ENCODE results near the gene RNF169. TPM values are rescaled to one million over a fixed set of nuclear protein-coding genes. Genes with fewer than 3 reads are reported as not detected.

Gene RNF169
- total RNA-seq, 1 experiment from 2014 or later = 13.0 TPM

GRCh38 chr11:74840486-74840885 lies 91.8 kb downstream of the RNF169 start:
- H3K23me2 ChIP-seq (ENCODE audit: insufficient read length, low read depth, low read length, poor library complexity, severe bottlenecking) = no peaks in the 10 kb centered on the region
- H4K5ac ChIP-seq (ENCODE audit: insufficient read length, low read depth, low read length) = no peak overlapping the region
- no peak overlapping the region for H2AFZ ChIP-seq (ENCODE audit: low read length)
- no peak overlapping the region for H2AK5ac ChIP-seq (ENCODE audit: insufficient read length, low read length)
- Mint-ChIP-seq H3K36me3 (ENCODE audit: insufficient read depth in 1 of 3, low read depth in 3 of 3) (peaks cover 8 to 20% (median 14%) of the 10 kb centered on the region in 3 experiments; a peak in 6 of 7 replicates), H3K27me3 (ENCODE audit: low read depth) (no peaks in the 10 kb centered on the region), H3K4me1 (peaks cover 6 to 11% of the 10 kb centered on the region in 2 experiments; a peak in 3 of 4 replicates), H3K27ac (peak overlapping the region in 2 of 3 experiments; percentile 41 to 77; a peak in 3 of 7 replicates), H3K9me3 (no peaks in the 10 kb centered on the region), H3K4me3 (no peak overlapping the region)
- H3K9ac ChIP-seq (ENCODE audit: extremely low read depth, insufficient read length, low read length) = no peak overlapping the region
- H3K4me1 ChIP-seq (ENCODE audit: insufficient read depth, low read length) = no peaks in the 10 kb centered on the region
- no peak overlapping the region for H3T11ph ChIP-seq (ENCODE audit: low read length)
- H3K79me2 ChIP-seq (ENCODE audit: insufficient read depth, low read length) = no peaks in the 10 kb centered on the region
- no peaks in the 10 kb centered on the region for H3K27me3 ChIP-seq (ENCODE audit: insufficient read depth, low read length)
- no peak overlapping the region for H3K18ac ChIP-seq (ENCODE audit: insufficient read length, low read depth, low read length)
- no peaks in the 10 kb centered on the region for H3K79me1 ChIP-seq (ENCODE audit: insufficient read depth, low read depth, low read length, poor library complexity, severe bottlenecking)
- H3K27ac ChIP-seq (ENCODE audit: insufficient read length, low read depth, low read length) = no peak overlapping the region
- H2BK120ac ChIP-seq (ENCODE audit: low read depth, low read length, poor library complexity, severe bottlenecking) = no peak overlapping the region
- H3K56ac ChIP-seq (ENCODE audit: insufficient read length, low read depth, low read length) = no peak overlapping the region
- H3K14ac ChIP-seq (ENCODE audit: insufficient read depth, low read length) = no peak overlapping the region
- H4K20me1 ChIP-seq (ENCODE audit: control insufficient read depth, insufficient read depth, insufficient read length) = no peaks in the 10 kb centered on the region
- H3K9me3 ChIP-seq (ENCODE audit: control insufficient read depth, low read depth, low read length) = no peaks in the 10 kb centered on the region
- H3K23ac ChIP-seq (ENCODE audit: insufficient read length, low read depth, low read length) = no peak overlapping the region
- H2BK20ac ChIP-seq (ENCODE audit: low read depth, low read length, poor library complexity, severe bottlenecking) = no peak overlapping the region
- no peak overlapping the region for H4K91ac ChIP-seq (ENCODE audit: insufficient read length, low read depth, low read length)
- no peak overlapping the region for H3K4me2 ChIP-seq (ENCODE audit: insufficient read depth, insufficient read length, low read length)
- H2BK15ac ChIP-seq (ENCODE audit: low read depth, low read length) = no peak overlapping the region
- TF ChIP-seq, protein P1, sequence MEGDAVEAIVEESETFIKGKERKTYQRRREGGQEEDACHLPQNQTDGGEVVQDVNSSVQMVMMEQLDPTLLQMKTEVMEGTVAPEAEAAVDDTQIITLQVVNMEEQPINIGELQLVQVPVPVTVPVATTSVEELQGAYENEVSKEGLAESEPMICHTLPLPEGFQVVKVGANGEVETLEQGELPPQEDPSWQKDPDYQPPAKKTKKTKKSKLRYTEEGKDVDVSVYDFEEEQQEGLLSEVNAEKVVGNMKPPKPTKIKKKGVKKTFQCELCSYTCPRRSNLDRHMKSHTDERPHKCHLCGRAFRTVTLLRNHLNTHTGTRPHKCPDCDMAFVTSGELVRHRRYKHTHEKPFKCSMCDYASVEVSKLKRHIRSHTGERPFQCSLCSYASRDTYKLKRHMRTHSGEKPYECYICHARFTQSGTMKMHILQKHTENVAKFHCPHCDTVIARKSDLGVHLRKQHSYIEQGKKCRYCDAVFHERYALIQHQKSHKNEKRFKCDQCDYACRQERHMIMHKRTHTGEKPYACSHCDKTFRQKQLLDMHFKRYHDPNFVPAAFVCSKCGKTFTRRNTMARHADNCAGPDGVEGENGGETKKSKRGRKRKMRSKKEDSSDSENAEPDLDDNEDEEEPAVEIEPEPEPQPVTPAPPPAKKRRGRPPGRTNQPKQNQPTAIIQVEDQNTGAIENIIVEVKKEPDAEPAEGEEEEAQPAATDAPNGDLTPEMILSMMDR (conservative IDR thresholded peaks at IDR 0.05) = no peak
- H3K4ac ChIP-seq (ENCODE audit: low read depth, low read length) = no peak overlapping the region
- no peak overlapping the region for H4K8ac ChIP-seq (replicated peaks; ENCODE audit: insufficient read length, low read depth, low read length)
- no peak overlapping the region for H2BK12ac ChIP-seq (ENCODE audit: insufficient read length, low read depth, low read length)
- WGBS (ENCODE audit: extremely low coverage, insufficient read length, low lambda C conversion rate) = no CpG with 5 or more reads among the region's 2 CpGs
- H2BK5ac ChIP-seq (ENCODE audit: insufficient read length, low read length) = no peak overlapping the region
- no peak for DNase-seq

All from H9 (cell line).